Brain microvascular endothelial cell (primary cell): Measurements from ENCODE around the gene CLEC11A.
A peak's percentile ranks its signal among the peaks of the same experiment; 100 is the strongest.

Source experiments
- DNase-seq: peaks from one replicate; pipeline ENCODE4 v3.0.0-alpha.2; 2020
- H3K27ac ChIP-seq: fragments of 250-450 bp; sonication (Bioruptor Pico); 2 replicates; pipeline ENCODE4 v1.5.1; 2020; ENCODE audit warnings: mild to moderate bottlenecking, moderate library complexity
- H3K27me3 ChIP-seq: fragments of 250-450 bp; sonication (Bioruptor Pico); replicated peaks from 2 replicates; pipeline ENCODE4 v1.5.1; 2020; ENCODE audit warnings: mild to moderate bottlenecking
- H3K36me3 ChIP-seq: fragments of 250-450 bp; sonication (Bioruptor Pico); replicated peaks from 2 replicates; pipeline ENCODE4 v1.5.1; 2020; ENCODE audit warnings: mild to moderate bottlenecking
- H3K4me3 ChIP-seq: 2 replicates; pipeline ENCODE4 v1.5.1; 2011; ENCODE audit warnings: low read depth, mild to moderate bottlenecking, control low read depth, low read length, moderate library complexity
- CTCF ChIP-seq: IDR thresholded peaks from 2 replicates; pipeline ENCODE4 v1.5.1; 2011; ENCODE audit warnings: low read depth, mild to moderate bottlenecking, moderate library complexity, low read length, control low read depth, inconsistent platforms; ENCODE audit errors: missing control alignments
- in situ Hi-C: cut with HindIII; loops from 2 replicates; pipeline ENCODE4 v1.10.0; 2017; ENCODE audit warnings: low sequenced_read_pairs, low pct_ligation_motif_present

The CLEC11A gene

GRCh38 chr19:50702871-50703829 is 20.0 kb upstream of the CLEC11A start:
- no peak for TF ChIP-seq CTCF
- H3K4me3 ChIP-seq = no peak overlapping the region
- peaks cover 3% of the 10 kb centered on the region for H3K27me3 ChIP-seq
- no peak overlapping the region for H3K27ac ChIP-seq
- no peak for DNase-seq
- no peaks in the 10 kb centered on the region for H3K36me3 ChIP-seq
- in situ Hi-C loops = no loop called here

DNA sequence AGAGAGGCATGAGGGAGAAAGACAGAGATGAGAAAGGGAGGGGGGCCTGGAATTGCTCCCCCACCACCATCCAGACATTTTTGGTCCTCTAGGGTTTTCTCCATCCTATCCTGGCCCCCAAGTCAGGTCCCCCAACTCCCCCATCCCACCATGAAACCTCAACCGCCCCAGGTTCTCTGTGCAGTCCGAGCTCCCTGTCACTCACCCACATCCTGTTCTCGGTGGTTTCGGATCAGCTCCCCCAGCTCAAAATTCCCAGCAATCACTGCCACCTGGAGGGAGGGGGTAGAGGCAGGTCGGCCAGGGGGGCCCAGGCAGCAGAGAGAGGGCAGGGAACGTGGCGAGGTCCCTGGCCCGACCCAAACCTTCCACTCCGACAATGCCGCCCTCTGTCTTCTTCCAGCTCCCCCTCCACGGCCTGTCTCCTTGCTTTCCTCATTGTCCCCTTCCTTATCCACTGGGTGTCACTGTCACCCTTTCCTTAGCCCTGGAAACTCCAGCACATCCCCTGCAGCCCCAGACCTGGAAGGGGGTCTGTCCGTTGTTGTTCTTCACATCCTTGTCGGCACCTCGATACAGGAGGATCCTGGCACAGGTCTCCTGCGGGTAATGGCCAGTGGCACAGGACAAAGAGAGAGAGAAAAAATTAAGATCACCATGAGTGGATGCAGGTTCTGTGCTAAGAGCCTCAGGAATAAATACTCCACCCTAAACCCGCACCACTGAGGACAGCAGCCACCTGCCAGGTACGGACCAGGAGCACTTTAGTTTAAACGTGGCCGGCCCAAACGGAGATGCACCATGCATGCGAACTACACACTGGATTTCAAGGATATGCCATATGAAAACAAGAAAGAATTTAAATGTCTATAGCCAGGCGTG is 19.0 kb upstream of the CLEC11A start:
- no peak for DNase-seq
- Histone ChIP-seq H3K27me3 (peaks cover 3% of the 10 kb centered on the region), H3K36me3 (no peaks in the 10 kb centered on the region), H3K4me3 (no peak overlapping the region), H3K27ac (no peak overlapping the region)
- peak; percentile 21 for TF ChIP-seq CTCF
- in situ Hi-C loops = no loop called here

GRCh38 chr19:50705422-50706019 is 17.6 kb upstream of the CLEC11A start:
- H3K27ac ChIP-seq = no peak overlapping the region
- peak; percentile 79 for TF ChIP-seq CTCF
- no peak overlapping the region for H3K4me3 ChIP-seq
- peaks cover 3% of the 10 kb centered on the region for H3K27me3 ChIP-seq
- DNase-seq = peak; percentile 68
- in situ Hi-C loops = no loop called here
- no peaks in the 10 kb centered on the region for H3K36me3 ChIP-seq

- no peak for TF ChIP-seq CTCF
- peaks cover 3% of the 10 kb centered on the region for H3K27me3 ChIP-seq
- no peak for DNase-seq
- H3K4me3 ChIP-seq = no peak overlapping the region
- in situ Hi-C loops = no loop called here
- no peaks in the 10 kb centered on the region for H3K36me3 ChIP-seq
- no peak overlapping the region for H3K27ac ChIP-seq
These were observed 16.8 kb upstream of the CLEC11A start for GRCh38 chr19:50706387-50706786.

GRCh38 chr19:50708179-50708879 is 14.8 kb upstream of the CLEC11A start:
- TF ChIP-seq CTCF = no peak
- no peak for DNase-seq
- Histone ChIP-seq H3K27me3 (peaks cover 3% of the 10 kb centered on the region), H3K27ac (no peak overlapping the region), H3K4me3 (no peak overlapping the region), H3K36me3 (no peaks in the 10 kb centered on the region)
- in situ Hi-C loops = no loop called here
